ENCODE data around the gene THEMIS2.
A peak's percentile ranks its signal among the peaks of the same experiment; 100 is the strongest.

THEMIS2 gene

GRCh38 chr1:27885621-27886352, 13.4 kb downstream of the THEMIS2 start:
- DNase-seq (ENCODE audit: low spot score) = no peak

GRCh38 chr1:27886353-27886679, 14.0 kb downstream of the THEMIS2 start:
- DNase-seq (ENCODE audit: low spot score) = no peak

GRCh38 chr1:27886744-27887143, 14.4 kb downstream of the THEMIS2 start:
- no peak for DNase-seq (ENCODE audit: low spot score)

GRCh38 chr1:27887215-27888021, 15.1 kb downstream of the THEMIS2 start:
- peak; percentile 33 for DNase-seq (ENCODE audit: low spot score)

GRCh38 chr1:27889506-27889905, 17.2 kb downstream of the THEMIS2 start:
- no peak for DNase-seq (ENCODE audit: low spot score)

- peak; percentile 77 for DNase-seq (ENCODE audit: low spot score)
Observed at GRCh38 chr1:27891196-27891889, 19.0 kb downstream of the THEMIS2 start.

GRCh38 chr1:27894521-27894920, 22.2 kb downstream of the THEMIS2 start:
- DNase-seq (ENCODE audit: low spot score) = no peak

- no peak for DNase-seq (ENCODE audit: low spot score)
Observed at GRCh38 chr1:27906759-27907158, 34.4 kb downstream of the THEMIS2 start.

GRCh38 chr1:27912429-27912828, 40.1 kb downstream of the THEMIS2 start:
- no peak for DNase-seq (ENCODE audit: low spot score)

GRCh38 chr1:27915082-27915575, 42.8 kb downstream of the THEMIS2 start:
- no peak for DNase-seq (ENCODE audit: low spot score)

- no peak for DNase-seq (ENCODE audit: low spot score)
Observed at GRCh38 chr1:27922272-27922671, 49.9 kb downstream of the THEMIS2 start.

- DNase-seq (ENCODE audit: low spot score) = no peak
Observed at GRCh38 chr1:27928216-27928954, 56.0 kb downstream of the THEMIS2 start.

GRCh38 chr1:27931184-27931583, 58.8 kb downstream of the THEMIS2 start:
- DNase-seq (ENCODE audit: low spot score) = no peak

GRCh38 chr1:27931759-27932158, 59.4 kb downstream of the THEMIS2 start:
- DNase-seq (ENCODE audit: low spot score) = no peak

- DNase-seq (ENCODE audit: low spot score) = no peak
Observed at GRCh38 chr1:27934818-27935549, 62.6 kb downstream of the THEMIS2 start, which contains the start of gene SMPDL3B. SMPDL3B (plus strand) TSS chr1:27935000; CDS start chr1:27935184, 184 bp downstream.

GRCh38 chr1:27935721-27936120, 63.4 kb downstream of the THEMIS2 start:
- DNase-seq (ENCODE audit: low spot score) = no peak
